Uterus (tissue), 4 donors: ENCODE measurements around the gene ARHGEF1. TPM values are rescaled to one million over a fixed set of nuclear protein-coding genes. Genes with fewer than 3 reads are reported as not detected.
A peak's percentile ranks its signal among the peaks of the same experiment; 100 is the strongest.

Experiments
- DNase-seq, 2 donors: peaks; one replicate each; pipeline ENCODE4 v3.0.0-alpha.2; 2019 to 2020
- H3K27ac ChIP-seq, 2 donors: fragments of 200-600 bp; sonication (generic); 1 replicate in 1 of 2; 2 replicates in 1 of 2; pipeline ENCODE4 v1.5.1; 2016 to 2018
- H3K27me3 ChIP-seq, 2 donors: fragments of 200-600 bp; sonication (generic); one replicate each; pipeline ENCODE4 v1.5.1; 2018 to 2019; ENCODE audit warnings: control low read depth in 1 of 2
- H3K36me3 ChIP-seq, 2 donors: fragments of 200-600 bp; sonication (generic); one replicate each; pipeline ENCODE4 v1.5.1; 2019; ENCODE audit warnings: control low read depth in 1 of 2
- H3K4me1 ChIP-seq, 2 donors: fragments of 200-600 bp; sonication (generic); one replicate each; pipeline ENCODE4 v1.5.1; 2018 to 2019; ENCODE audit warnings: control low read depth in 1 of 2
- H3K4me3 ChIP-seq, 2 donors: fragments of 200-600 bp; sonication (generic); 1 replicate in 1 of 2; 2 replicates in 1 of 2; pipeline ENCODE4 v1.5.1; 2018 to 2019; ENCODE audit warnings: mild to moderate bottlenecking in 1 of 2
- H3K9me3 ChIP-seq, 2 donors: fragments of 200-600 bp; sonication (generic); one replicate each; pipeline ENCODE4 v1.5.1; 2019; ENCODE audit warnings: control low read depth in 1 of 2
- POLR2A ChIP-seq, 2 donors: fragments of 450-650 bp; IDR thresholded peaks; one replicate each; pipeline ENCODE4 v1.6.1; 2016; ENCODE audit warnings: antibody characterized with exemption in 2 of 2, mild to moderate bottlenecking in 1 of 2, moderate library complexity in 1 of 2
- intact Hi-C: fragments of 100-400 bp; cut with DNase I; formaldehyde crosslinking; loops from one replicate; pipeline ENCODE4 v1.15.1; 2023; ENCODE audit warnings: low total_unique reads
- total RNA-seq, 4 donors: library from RNA; depleted of rRNA in 3 of 4; stranded (reverse); fragments of >200 nt in 3 of 4; gene quantifications; one replicate each; pipeline versions ENCODE4 v1.1.0 to v1.2.4, GENCODE V29; 2014 to 2023
- TF ChIP-seq, protein P1 (sequence below), 4 experiments: fragments of 200-600 bp in 2 of 4; fragments of 450-650 bp in 2 of 4; sonication (generic) in 2 of 4; IDR thresholded peaks; one replicate each; pipeline ENCODE4 v1.5.1; 2016 to 2019; ENCODE audit warnings: antibody characterized with exemption in 4 of 4, mild to moderate bottlenecking in 2 of 4, moderate library complexity in 1 of 4
- donor health status: DM: yes; HTN: yes; CAD: no.

Gene ARHGEF1
- total RNA-seq, 4 donors from 2014 or later, result 13.5 to 118 (median 37.1) TPM

DNA sequence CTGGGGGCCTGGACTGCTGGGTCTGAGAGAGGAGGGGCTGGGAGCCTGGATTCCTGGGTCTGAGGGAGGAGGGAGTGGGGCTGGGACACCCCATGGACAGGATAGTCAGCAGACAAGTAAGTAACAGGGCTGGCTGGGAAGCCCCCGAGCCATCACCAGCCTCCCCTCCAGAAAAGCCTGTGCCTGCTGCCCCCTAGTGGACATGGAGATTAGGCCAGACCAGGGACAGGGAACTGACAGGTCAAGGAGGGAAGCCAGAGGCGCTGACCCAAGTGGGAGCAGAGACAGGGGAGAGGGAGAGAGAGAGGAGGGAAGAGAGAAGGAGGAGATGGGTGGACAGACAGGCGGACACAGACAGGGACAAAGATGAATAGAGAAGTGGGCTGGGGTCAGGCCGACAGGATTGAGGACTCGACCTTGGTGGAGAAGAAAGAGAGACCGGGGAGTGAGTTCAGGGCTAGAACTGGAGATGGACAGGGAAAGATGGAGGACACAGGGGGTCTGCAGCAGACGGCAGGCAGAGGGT, 51.9 kb downstream of the ARHGEF1 start:
- H3K4me1 ChIP-seq, result peaks cover 0 to 2% of the 10 kb centered on the region in 2 donors
- H3K36me3 ChIP-seq, result no peaks in the 10 kb centered on the region
- H3K27me3 ChIP-seq, result peaks cover 8 to 35% of the 10 kb centered on the region in 2 donors
- no peak overlapping the region for H3K4me3 ChIP-seq
- no peak overlapping the region for H3K27ac ChIP-seq
- peak; percentile 48 to 53 for DNase-seq
- intact Hi-C loops, result no loop called here
- no peak for TF ChIP-seq POLR2A (IDR thresholded peaks at IDR 0.05)
- TF ChIP-seq, protein P1, sequence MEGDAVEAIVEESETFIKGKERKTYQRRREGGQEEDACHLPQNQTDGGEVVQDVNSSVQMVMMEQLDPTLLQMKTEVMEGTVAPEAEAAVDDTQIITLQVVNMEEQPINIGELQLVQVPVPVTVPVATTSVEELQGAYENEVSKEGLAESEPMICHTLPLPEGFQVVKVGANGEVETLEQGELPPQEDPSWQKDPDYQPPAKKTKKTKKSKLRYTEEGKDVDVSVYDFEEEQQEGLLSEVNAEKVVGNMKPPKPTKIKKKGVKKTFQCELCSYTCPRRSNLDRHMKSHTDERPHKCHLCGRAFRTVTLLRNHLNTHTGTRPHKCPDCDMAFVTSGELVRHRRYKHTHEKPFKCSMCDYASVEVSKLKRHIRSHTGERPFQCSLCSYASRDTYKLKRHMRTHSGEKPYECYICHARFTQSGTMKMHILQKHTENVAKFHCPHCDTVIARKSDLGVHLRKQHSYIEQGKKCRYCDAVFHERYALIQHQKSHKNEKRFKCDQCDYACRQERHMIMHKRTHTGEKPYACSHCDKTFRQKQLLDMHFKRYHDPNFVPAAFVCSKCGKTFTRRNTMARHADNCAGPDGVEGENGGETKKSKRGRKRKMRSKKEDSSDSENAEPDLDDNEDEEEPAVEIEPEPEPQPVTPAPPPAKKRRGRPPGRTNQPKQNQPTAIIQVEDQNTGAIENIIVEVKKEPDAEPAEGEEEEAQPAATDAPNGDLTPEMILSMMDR (IDR thresholded peaks at IDR 0.05), result peak; percentile 40 to 62 (median 50)
- no peaks in the 10 kb centered on the region for H3K9me3 ChIP-seq

DNA sequence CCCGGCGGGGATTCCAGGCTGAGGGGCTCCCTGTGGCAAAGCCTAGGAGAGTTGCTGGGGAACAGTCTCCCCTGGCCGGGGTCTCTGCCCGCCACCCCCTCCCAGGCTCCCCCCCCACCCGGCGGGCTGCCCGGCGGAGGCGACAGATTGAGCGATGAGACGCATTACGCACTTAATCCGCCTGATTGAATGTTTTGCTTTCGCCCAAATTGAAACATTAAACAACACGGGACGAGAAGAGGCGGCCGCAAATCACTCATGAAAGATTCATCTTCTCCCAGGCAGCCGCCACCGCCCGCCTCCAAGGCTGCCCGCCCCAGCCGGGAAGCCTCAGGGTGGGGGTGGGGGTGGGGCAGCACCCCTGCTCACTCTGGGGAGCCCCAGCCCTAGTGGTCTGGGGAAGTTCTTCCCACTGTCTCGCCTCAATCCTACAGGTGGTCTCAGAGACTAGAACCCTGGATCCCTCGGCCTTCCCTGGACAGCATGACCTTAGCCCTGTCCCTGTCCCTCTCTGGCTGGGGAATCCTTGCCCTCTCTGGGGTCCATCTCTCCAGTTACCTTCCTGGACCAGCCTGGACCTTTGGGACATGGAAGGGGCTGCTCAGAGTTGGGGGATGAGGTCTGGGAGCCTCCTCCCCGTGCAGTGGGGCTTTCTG, 52.9 kb downstream of the ARHGEF1 start:
- no peak overlapping the region for H3K27ac ChIP-seq
- H3K36me3 ChIP-seq, result no peaks in the 10 kb centered on the region
- H3K4me3 ChIP-seq, result no peak overlapping the region
- peaks cover 0 to 11% of the 10 kb centered on the region in 2 donors for H3K4me1 ChIP-seq
- DNase-seq, result no peak
- TF ChIP-seq, protein P1 (IDR thresholded peaks at IDR 0.05), result no peak
- TF ChIP-seq POLR2A (IDR thresholded peaks at IDR 0.05), result no peak
- H3K9me3 ChIP-seq, result no peaks in the 10 kb centered on the region
- intact Hi-C loops, result no loop called here
- peaks cover 17 to 26% of the 10 kb centered on the region in 2 donors for H3K27me3 ChIP-seq

DNA sequence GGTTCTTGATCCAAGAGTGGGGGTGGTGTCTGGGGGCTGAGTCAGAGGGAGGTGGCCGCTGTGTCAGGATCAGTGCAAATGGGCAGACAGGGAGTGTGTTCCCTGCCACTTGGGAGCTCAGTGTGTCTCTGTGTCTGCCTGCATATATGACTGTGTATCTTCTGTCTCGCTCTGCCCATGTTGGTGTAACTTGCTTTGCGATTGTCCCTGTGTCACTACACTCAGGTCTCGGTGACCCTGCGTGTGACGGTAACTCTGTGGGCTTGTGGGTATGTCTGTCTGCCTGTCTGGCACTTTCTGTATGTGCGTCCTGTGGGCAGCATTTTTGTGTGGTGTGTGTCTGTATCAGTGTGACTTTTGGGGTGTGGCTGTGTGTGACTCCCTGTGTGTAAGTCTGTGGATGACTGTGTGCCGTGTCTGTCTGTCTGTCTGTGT, 53.4 kb downstream of the ARHGEF1 start:
- Histone ChIP-seq H3K4me1 (peaks cover 0 to 13% of the 10 kb centered on the region in 2 donors), H3K9me3 (no peaks in the 10 kb centered on the region), H3K27me3 (peaks cover 18 to 24% of the 10 kb centered on the region in 2 donors), H3K36me3 (no peaks in the 10 kb centered on the region), H3K4me3 (no peak overlapping the region), H3K27ac (no peak overlapping the region)
- TF ChIP-seq, protein P1 (IDR thresholded peaks at IDR 0.05), result no peak
- no peak for TF ChIP-seq POLR2A (IDR thresholded peaks at IDR 0.05)
- DNase-seq, result no peak
- intact Hi-C loops, result no loop called here

DNA sequence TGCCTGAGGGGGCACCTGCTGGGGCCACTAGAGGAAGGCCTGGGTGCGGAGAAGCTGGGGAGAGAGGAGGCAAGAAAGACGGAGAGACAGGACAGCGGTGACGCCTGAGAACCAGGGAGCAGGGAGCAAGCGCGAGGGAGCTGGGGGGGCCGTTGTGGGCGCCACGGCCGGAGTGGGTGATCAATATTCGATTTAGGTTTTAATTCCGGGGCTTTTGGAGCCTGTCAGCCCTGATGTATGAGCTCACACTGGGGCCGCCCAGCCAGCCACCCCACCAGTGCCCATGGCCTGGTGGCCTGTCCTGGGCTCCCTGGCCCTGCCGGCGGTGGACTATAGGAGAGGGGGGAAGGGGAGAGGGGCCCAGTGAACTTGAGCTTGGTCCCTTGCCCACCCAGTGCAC, 54.0 kb downstream of the ARHGEF1 start:
- intact Hi-C loops, result no loop called here
- DNase-seq, result no peak
- TF ChIP-seq, protein P1 (IDR thresholded peaks at IDR 0.05), result no peak
- no peak for TF ChIP-seq POLR2A (IDR thresholded peaks at IDR 0.05)
- Histone ChIP-seq H3K27ac (no peak overlapping the region), H3K4me1 (peaks cover 0 to 13% of the 10 kb centered on the region in 2 donors), H3K36me3 (no peaks in the 10 kb centered on the region), H3K9me3 (no peaks in the 10 kb centered on the region), H3K27me3 (peaks cover 18 to 22% of the 10 kb centered on the region in 2 donors), H3K4me3 (no peak overlapping the region)
